HuH-7.5 (cell line): Measurements from ENCODE around the gene PRKN.
"Not testable (repeated sequence)": the region's sequence is repeated elsewhere in the genome, so short reads cannot be mapped to it uniquely, and the experiment has no call there.

Experiments
- DNase-seq: peaks from one replicate; pipeline ENCODE4 v3.0.0; 2011; ENCODE audit warnings: low spot score

Gene PRKN

GRCh38 chr6:162710936-162711335, 16.6 kb downstream of the PRKN start:
- no peak for DNase-seq

GRCh38 chr6:162710419-162710818, 17.1 kb downstream of the PRKN start:
- DNase-seq, result no peak

GRCh38 chr6:162709431-162709830, 18.1 kb downstream of the PRKN start:
- no peak for DNase-seq

- no peak for DNase-seq
Observed at GRCh38 chr6:162708971-162709370, 18.6 kb downstream of the PRKN start.

GRCh38 chr6:162706232-162706631, 21.3 kb downstream of the PRKN start:
- DNase-seq, result no peak

GRCh38 chr6:162705736-162706135, 21.8 kb downstream of the PRKN start:
- no peak for DNase-seq

- DNase-seq, result no peak
Observed at GRCh38 chr6:162704001-162704400, 23.6 kb downstream of the PRKN start.

GRCh38 chr6:162702446-162702845, 25.1 kb downstream of the PRKN start:
- DNase-seq, result no peak

GRCh38 chr6:162701551-162701950, 26.0 kb downstream of the PRKN start:
- DNase-seq, result no peak

- no peak for DNase-seq
Observed at GRCh38 chr6:162700966-162701365, 26.6 kb downstream of the PRKN start.

- DNase-seq, result no peak
Observed at GRCh38 chr6:162699961-162700360, 27.6 kb downstream of the PRKN start.

- DNase-seq, result no peak
Observed at GRCh38 chr6:162698440-162698839, 29.1 kb downstream of the PRKN start.

GRCh38 chr6:162697872-162698403, 29.6 kb downstream of the PRKN start:
- no peak for DNase-seq

- DNase-seq, result no peak
Observed at GRCh38 chr6:162690158-162690557, 37.4 kb downstream of the PRKN start.

- no peak for DNase-seq
Observed at GRCh38 chr6:162688751-162689345, 38.7 kb downstream of the PRKN start.

GRCh38 chr6:162685586-162685985, 42.0 kb downstream of the PRKN start:
- DNase-seq, result no peak

- no peak for DNase-seq
Observed at GRCh38 chr6:162684961-162685360, 42.6 kb downstream of the PRKN start.

GRCh38 chr6:162684052-162684451, 43.5 kb downstream of the PRKN start:
- no peak for DNase-seq

GRCh38 chr6:162683135-162683534, 44.4 kb downstream of the PRKN start:
- DNase-seq, result no peak

- DNase-seq, result peak; percentile 12
Observed at GRCh38 chr6:162681447-162681846, 46.1 kb downstream of the PRKN start.

GRCh38 chr6:162680871-162681270, 46.7 kb downstream of the PRKN start:
- no peak for DNase-seq

GRCh38 chr6:162680367-162680766, 47.2 kb downstream of the PRKN start:
- DNase-seq, result no peak

GRCh38 chr6:162679681-162680080, 47.9 kb downstream of the PRKN start:
- DNase-seq, result no peak

- not testable (repeated sequence) for DNase-seq
Observed at GRCh38 chr6:162678896-162679295, 48.7 kb downstream of the PRKN start.
